GM21390 (cell line): ENCODE results near the gene PLSCR5.
A peak's percentile ranks its signal among the peaks of the same experiment; 100 is the strongest.

ENCODE experiments used
- ATAC-seq: cut with Tn5 transposase; IDR thresholded peaks from one replicate; pipeline ENCODE4 v1.9.1; 2021; ENCODE audit not compliant: unreplicated experiment

The PLSCR5 gene

DNA sequence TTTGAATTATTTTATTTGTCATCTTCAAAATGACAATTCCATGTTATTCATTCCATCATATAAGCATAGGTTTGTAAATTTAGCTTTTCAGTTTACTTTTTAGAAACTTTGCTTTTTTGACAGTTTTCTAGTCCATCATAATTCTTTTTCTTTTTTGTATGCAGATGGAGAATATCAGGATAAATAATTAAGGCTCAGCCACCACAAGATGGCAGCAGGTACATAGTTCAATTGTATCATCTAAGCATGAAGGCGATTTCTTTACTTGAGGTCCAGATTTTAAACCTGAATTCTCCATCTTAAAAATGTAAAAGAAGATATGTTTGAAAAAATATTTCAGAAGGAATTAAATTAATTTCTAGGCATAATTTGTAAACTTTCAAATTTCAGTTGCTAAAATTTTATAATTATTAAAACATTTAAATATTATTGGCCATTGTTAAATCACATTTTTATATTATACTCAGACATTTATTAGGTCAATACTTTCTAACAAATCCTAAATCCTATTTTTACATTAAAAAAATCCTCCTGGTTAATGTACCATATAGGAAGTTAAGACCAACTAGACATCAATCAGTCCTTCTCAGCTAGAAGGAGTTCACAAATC lies 15.1 kb downstream of the PLSCR5 start:
- ATAC-seq = no peak

DNA sequence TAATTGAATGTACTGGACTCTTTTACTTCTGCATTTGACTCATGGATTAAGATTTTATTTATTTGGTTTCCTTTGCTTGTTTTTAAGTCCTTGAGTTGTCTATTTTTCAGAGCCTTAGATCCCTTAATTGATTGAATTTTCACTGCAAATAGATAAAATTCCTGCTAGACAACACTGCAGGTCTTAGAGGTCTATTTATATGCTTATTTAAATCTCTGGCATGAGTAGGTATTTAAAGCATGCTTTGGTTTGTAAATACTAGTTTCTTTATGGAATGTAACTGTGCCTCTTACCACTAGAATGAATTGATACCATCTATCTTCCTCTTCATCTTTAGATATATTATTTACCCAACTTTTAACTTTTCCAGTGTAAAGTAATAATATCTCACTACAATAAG lies 20.0 kb downstream of the PLSCR5 start:
- no peak for ATAC-seq

DNA sequence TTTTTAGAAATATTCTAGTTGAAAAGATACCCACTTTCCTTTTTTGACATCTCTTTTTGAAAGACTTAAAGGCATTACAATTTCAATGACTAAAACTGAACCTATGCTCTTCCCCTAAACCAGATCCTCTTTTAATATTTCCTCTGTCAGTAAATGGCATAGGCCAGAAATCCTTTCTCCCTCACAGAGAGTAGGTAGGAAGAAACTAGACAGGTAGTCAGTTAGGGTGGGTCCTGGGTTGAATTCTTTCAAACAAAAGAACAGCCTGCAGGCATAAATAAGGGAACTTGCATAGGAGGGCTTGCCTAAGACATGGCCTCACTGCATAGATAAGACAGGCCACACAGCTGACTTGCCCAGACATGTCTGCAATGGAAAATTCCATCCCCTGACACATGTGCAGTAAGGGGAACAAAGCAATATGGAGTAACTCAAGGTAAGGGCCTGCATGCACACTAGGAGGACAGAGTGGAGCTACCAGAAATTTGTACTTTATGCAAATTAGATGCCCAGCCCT lies 23.1 kb downstream of the PLSCR5 start:
- ATAC-seq = no peak

DNA sequence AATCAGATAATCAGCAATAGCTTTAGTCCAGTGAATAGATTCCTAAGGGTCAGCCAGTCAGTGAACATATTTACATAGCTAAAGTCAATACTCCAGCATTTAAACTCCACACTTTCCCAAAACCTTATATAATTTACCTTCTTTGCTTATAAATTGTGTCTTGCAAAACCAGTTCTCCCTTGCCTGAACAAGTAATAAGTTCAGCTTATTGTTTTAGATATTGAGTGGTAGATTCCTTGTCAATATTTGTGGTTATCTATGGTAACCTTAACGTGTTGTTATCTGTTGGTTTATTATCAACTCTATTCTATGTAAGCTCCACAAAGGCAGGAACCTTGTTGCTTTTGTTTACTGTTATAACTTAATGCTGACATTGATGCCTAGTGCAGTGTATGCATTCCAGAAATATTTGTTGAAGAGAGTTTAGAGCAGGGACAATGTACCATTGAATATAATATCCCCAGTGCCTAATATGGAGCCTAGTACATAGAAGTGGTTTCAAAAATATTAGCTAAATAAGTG lies 24.0 kb downstream of the PLSCR5 start:
- ATAC-seq = no peak

DNA sequence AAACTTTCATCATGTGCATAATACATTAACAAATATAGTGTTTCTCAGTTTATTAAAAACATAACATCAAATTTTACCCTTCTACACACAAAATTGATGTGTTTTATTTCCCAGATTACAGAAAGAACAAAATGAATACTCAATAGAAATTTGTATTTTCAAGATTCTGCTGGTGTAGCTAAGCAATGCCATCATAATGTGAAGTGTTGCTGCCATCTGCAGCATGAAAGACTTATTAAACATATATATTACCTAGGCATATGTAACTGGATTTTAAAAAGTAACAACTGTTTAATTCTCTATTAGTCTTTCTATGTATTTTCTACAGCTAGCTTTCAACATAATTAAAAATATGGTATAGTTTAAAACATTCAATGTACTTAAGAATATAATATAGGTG lies 27.5 kb downstream of the PLSCR5 start:
- peak; percentile 66 for ATAC-seq

DNA sequence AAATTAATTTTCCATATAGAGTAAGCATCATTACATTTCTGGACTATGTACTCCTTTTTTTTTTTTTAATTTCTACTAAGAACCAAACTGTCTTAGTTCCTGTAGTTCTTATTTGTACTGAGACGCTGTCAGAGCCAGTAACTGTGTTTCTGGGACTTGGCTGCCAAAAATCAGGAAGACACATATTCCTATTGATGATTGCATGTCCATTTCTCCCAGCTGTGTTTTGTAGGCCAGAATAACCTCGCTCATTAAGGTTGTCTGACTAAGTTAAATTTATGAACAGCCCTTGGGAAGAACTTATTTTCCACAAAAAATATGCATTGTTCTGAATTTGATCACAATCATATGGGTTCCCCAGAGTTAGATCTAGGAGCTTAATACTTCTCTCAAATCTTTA lies 29.5 kb downstream of the PLSCR5 start:
- ATAC-seq = no peak

DNA sequence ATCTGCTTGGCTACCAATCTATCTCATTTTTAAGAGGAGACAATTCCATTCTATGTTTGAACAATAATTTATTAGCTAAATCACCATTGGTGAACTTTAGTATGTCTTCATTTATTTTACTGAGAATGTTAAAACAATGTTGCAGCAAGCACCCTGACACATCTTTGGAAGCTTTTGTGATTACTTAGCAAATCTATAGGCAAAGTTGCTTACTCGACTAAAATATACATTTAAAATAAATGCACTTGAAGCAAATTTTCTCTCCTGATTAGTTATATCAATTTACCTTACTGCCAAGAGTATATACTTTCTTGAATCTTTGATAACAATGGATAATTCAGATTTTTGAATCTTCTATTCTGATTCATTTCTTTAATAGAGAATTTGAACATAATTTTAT lies 31.0 kb downstream of the PLSCR5 start:
- ATAC-seq = no peak

DNA sequence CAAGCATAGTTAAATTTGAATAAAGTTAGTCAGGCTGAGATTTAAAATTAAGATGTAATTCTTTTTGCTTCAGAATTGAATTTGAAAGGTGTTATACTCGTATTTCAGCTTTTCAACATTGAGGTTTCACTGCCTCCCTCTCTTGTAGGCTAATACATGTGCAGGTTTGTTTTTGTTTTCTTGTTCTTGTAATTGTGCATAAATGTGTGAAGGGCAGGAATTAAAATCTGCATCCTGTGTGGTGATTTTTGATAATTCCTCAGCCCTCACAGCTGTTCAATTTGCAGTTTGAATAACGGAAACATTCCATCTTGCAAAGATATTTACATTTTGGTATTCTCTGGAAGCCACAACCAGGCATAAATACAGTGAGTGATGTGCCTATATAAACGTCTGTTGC lies 35.8 kb downstream of the PLSCR5 start:
- no peak for ATAC-seq

DNA sequence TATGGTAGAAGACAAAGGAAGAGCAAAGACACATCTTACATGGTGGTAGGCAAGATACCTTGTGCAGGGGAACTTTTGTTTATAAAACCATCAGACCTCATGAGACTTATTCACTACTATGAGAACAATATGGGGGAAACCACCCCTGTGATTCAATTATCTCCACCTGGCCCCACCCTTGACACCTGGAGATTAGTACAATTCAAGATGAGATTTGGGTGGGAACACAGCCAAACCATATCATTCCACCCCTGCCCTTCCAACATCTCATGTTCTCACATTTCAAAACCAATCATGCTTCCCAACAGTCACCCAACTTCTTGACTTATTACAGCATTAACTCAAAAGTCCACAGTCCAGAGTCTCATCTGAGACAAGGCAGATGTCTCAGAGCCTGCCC lies 39.0 kb downstream of the PLSCR5 start:
- no peak for ATAC-seq

DNA sequence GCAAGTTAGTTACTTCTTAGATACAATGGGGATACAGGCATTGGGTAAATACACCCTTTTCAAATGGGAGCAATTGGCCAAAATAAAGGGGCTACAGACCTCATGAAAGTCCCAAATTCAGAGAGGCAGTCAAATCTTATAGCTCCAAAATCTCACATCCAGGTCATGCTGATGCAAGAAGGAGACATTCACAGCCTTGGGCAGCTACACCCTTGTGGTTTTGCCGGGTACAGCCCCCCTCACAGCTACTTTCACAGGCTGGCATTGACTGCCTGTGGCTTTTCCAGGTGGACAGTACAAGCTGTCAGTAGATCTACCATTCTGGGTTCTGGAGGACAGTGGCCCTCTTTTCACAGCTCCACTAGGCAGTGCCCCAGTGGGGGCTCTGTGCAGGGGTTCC lies 43.3 kb downstream of the PLSCR5 start:
- ATAC-seq = no peak

DNA sequence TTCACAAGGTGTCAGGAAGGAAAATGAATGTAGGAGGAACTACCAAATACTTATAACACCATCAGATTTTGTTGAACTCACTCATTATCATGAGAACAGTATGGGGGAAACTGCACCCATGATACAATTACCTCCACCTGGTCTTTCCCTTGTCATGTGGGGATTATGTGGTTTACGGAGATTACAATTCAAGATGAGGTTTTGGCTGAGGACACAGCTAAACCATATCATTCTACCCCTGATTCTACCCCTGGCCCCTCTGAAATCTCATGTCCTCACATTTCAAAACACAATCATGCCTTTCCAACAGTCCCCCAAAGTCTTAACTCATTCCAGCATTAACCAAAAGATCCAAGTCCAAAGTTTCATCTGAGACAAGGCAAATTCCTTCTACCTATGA lies 43.7 kb downstream of the PLSCR5 start:
- ATAC-seq = no peak

DNA sequence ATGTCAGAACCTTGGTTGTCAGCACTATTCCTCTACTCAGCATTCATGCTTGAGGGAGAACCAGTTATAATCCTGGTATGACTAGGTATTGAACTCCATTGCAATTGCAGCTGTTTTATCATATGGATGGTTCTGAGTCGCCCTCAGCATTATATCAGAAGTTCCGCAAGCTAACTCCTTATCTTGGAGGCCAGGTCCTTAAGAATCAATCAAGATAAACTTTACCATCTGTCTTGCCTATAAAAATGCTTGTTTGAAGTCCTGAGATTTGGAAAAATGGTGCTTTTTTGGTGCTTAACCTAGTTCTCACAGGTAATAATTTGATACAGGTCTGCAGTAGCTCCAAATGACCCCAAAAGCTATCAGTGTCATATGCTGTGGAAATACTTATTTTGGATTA lies 44.5 kb downstream of the PLSCR5 start:
- ATAC-seq = no peak

DNA sequence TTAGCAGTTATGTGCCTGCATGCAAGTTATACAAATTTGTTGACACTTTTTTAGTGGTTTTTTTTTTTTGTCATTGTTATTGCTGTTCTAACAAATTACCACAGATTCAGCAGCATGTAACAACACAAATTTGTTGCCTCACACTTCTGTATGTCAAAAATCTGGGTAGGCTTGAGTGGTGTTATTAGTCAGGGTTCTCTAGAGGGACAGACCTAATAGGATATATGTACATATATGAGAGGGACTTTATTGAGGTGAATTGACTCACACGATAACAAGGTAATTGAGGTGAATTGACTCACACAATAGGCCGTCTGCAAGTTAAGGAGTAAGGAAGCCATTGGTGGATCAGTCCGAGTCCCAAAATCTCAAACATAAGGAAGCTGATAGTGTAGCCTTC lies 45.8 kb downstream of the PLSCR5 start:
- no peak for ATAC-seq

DNA sequence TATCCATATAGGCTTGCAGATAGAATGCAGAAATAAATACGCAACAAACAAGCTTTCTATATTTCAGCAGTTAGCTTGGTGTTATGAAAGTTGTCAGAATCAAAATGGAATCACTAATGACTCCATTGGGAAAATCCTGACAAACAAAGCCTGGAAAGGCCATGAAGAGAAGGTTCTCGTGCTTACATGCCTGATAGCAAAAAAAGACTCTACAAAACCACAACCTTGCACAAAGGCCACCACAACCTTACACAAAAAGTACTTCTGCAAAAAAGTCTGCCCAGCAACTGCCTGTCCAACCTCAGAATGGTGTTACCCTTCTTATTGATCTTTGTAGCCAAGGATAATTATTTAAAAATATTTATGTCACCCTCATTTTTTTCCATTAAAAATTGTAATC lies 46.4 kb downstream of the PLSCR5 start:
- ATAC-seq = no peak

DNA sequence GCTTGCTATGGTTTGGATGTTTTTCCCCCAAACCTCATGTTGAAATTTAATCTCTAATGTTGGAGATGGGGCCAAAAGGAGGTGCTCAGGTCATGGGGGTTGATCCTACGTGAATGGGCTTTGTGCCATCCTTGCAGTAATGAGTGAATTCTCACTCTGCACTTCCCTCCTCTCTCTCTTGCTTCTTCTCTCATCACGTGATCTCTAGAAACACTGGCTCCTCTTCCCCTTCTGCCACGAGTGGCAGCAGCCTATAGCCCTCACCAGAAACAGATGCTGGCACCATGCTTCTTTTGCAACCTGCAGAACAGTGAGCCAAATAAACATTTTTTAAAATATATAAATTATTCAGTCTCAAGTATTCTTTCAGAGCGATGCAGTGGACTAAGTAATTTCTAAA lies 47.4 kb downstream of the PLSCR5 start:
- no peak for ATAC-seq

DNA sequence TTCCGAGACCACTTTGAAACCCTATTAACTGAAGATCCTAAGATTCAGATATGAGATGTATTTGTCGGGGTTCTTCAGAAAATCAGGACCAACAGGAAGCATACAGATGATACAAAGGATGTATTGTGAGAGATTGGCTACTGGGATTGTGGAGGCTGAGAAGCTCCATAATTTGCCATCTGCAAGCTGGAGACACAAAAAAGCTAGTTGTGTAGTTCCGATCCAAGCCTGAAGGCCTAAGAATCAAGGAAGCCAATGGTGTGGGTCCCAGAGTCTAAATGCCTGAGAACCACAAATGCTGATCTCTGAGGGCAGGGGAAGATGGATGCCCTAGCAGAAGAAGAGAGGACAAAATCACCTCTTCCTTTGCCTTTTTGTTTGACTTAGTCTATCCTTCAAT lies 49.8 kb downstream of the PLSCR5 start:
- ATAC-seq = no peak

DNA sequence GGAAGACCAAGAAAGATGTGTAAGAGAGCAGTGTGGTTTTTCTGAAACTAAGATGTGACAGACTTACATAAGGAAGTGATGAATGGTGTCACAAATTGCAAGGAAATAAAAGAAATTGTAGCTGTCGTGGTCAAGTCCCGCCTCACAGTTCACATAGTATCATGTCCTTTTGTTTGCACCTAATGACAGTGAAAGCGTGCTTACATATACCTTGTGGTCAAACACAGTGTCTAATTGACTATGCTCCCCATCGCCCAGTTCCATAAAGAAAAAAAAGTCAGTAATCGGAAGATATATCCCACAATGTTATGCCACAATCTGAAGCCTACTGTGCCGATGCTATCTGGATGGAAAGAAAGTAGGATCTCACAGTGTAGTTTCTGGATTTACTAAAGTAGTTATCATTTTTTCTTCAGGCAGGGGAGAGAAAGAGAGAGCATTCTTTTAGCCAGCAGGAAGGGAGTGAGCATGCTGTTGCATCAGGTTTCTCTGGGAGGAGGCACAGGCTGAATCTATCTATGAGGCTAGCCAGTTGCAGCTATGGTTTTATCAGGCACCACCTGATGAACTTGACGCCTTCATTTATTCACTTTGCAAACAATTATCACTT lies 50.9 kb downstream of the PLSCR5 start:
- no peak for ATAC-seq

DNA sequence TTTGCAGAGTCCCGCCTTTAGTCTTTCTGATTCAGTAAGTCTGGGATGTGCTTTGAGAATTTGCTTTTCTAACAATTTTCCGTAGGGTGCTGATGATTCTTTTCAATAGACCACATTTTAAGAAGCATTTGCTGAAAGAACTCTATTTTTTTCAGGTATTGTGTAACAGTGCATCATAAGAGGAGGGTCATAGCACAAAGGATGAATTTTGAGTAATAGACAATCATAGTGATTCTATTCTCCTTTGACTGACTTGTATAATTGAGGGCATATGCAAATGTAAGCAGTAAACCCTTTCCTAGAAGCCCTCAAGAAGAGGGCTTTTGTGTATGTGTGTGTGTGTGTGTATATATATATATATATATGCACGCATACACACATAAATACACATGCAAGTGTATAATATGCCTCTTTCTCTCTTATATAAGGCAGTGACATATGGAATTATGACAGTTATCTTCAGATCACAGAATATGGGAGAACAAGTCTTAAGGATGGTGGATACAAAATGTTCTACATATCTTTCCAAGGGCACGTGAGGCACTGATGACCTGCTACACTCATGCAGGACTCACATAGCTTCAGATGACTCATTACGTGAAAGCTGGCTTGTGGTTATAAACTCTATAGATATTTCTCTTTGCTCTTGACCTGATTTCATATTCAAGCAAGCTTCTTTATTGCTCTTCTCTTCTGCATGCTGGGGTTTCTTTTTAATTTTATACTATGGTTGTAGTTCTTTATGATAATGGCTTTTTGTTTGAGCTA lies 54.2 kb downstream of the PLSCR5 start:
- peak; percentile 90 for ATAC-seq

DNA sequence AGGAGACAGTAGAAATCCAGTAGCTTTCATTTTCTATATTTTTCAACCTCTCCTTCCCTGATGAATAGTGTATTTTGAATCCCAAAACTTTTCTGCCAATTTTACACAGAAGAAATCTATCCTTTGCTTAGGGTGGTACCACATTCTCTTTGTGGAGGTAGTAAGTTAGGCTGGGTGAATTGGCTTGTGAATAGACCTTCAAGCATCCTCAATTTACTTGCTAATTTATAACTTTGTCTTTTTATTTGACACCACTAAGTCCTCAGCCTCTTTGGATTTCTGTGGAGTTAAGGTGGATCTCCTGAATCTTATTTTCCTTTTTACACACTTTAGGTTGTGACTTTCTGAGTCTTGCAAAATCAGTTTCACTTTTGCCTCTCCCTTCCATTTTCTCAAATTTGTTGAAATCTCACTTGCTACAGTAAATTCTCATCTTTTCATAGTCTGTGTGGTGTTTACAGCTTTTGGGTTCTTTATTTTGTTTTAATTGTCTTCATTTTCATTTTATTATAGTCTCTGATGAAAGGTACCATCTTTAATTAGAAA lies 55.0 kb downstream of the PLSCR5 start:
- ATAC-seq = peak; percentile 30

DNA sequence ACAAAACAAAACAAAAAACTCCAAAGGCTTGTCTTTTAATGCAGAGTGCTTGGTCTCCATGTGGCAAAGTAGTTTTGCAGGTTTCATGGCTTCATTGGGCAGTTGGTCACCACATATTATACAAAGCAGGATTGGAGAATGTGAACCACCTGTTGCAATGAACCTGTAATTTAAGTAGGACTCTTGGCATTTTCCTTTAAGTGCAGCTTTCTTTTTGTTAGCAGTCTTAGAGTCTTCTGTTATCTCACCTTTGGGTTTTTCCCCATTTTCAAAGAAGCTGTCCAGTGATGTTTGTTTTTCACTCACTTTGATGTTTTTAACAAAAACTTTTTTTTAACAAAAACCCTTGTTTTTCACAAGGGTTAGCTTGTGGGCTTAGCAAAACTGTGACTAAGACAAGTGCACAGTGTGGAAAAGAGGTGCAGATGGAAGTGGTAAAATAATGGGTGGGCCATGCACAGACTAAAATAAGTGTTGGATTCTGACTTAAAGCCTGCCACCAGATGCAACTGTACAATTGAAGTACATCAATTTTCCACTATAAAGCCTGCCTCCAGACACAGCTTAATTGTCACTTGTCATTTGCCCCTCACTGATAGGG lies 57.8 kb downstream of the PLSCR5 start:
- no peak for ATAC-seq

DNA sequence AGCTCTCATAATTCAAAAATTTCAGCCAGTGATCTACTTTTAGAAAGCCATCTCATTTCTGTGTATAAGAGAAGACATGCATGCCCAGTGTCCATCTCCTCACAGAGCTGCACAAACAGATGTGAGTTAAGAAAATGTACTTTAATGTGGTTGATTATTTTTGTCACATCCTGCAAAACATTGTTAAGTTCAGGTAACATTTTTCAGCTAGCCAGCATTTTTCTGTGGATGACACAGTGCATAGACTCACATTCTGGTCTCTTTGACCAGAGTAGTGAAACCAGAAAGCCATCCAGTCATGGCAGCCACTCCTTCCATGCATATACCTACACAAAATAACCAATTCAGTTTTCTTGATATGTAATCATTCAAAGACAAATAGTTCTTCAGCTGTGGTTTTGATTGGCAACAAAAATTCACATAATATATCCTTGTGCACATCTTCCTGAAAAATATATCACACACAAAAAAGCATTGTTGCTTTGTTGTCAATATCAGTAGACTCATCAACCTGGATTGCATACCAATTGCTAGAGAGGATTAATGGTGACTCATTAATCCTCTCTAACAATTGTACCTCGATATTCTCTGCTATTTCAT lies 58.7 kb downstream of the PLSCR5 start:
- ATAC-seq = no peak
